ENCODE measurements around the gene SPHK2.
A peak's percentile ranks its signal among the peaks of the same experiment; 100 is the strongest.

SPHK2 gene

GRCh38 chr19:48668761-48669160, 49.5 kb downstream of the SPHK2 start:
- no peak for DNase-seq (ENCODE audit: low spot score)
- no peak for TF ChIP-seq CTCF (IDR thresholded peaks at IDR 0.05; ENCODE audit: extremely low read depth, missing control alignments)

- no peak for DNase-seq (ENCODE audit: low spot score)
- TF ChIP-seq CTCF (IDR thresholded peaks at IDR 0.05; ENCODE audit: extremely low read depth, missing control alignments), result no peak
Measured at GRCh38 chr19:48669903-48670668, 50.8 kb downstream of the SPHK2 start.

GRCh38 chr19:48670699-48671445, 51.6 kb downstream of the SPHK2 start:
- no peak for TF ChIP-seq CTCF (IDR thresholded peaks at IDR 0.05; ENCODE audit: extremely low read depth, missing control alignments)
- no peak for DNase-seq (ENCODE audit: low spot score)

GRCh38 chr19:48671446-48671995, 52.2 kb downstream of the SPHK2 start:
- DNase-seq (ENCODE audit: low spot score), result no peak
- TF ChIP-seq CTCF (IDR thresholded peaks at IDR 0.05; ENCODE audit: extremely low read depth, missing control alignments), result no peak

- DNase-seq (ENCODE audit: low spot score), result no peak
- TF ChIP-seq CTCF (IDR thresholded peaks at IDR 0.05; ENCODE audit: extremely low read depth, missing control alignments), result no peak
Measured at GRCh38 chr19:48672994-48673393, 53.7 kb downstream of the SPHK2 start, which contains the start of gene NTN5. Gene NTN5 (minus strand): TSS chr19:48673017. CDS start chr19:48670986, 2,031 bp downstream.

GRCh38 chr19:48673436-48674100, 54.3 kb downstream of the SPHK2 start:
- peak; percentile 32 for DNase-seq (ENCODE audit: low spot score)
- no peak for TF ChIP-seq CTCF (IDR thresholded peaks at IDR 0.05; ENCODE audit: extremely low read depth, missing control alignments)
